NB4 (cell line): ENCODE measurements around the gene UGGT2.

Source experiments
- DNase-seq: peaks from one replicate; pipeline ENCODE4 v3.0.0; 2010; ENCODE audit warnings: low read depth
- H3K4me3 ChIP-seq: one replicate; pipeline ENCODE4 v1.5.1; 2011; ENCODE audit warnings: mild to moderate bottlenecking, low read depth, low read length, moderate library complexity
- CTCF ChIP-seq: IDR thresholded peaks from one replicate; pipeline ENCODE4 v1.5.1; 2012; ENCODE audit warnings: low read depth, low read length
- MAX ChIP-seq: IDR thresholded peaks from 2 replicates; pipeline ENCODE4 v1.6.1; 2011; ENCODE audit warnings: low read depth, low read length
- MYC ChIP-seq: IDR thresholded peaks from 2 replicates; pipeline ENCODE4 v1.6.1; 2011; ENCODE audit warnings: low read depth, low read length
- POLR2A ChIP-seq: IDR thresholded peaks from 2 replicates; pipeline ENCODE4 v1.6.1; 2011; ENCODE audit warnings: mild to moderate bottlenecking; ENCODE audit not compliant: insufficient read length; ENCODE audit errors: extremely low read depth

The UGGT2 gene

DNA sequence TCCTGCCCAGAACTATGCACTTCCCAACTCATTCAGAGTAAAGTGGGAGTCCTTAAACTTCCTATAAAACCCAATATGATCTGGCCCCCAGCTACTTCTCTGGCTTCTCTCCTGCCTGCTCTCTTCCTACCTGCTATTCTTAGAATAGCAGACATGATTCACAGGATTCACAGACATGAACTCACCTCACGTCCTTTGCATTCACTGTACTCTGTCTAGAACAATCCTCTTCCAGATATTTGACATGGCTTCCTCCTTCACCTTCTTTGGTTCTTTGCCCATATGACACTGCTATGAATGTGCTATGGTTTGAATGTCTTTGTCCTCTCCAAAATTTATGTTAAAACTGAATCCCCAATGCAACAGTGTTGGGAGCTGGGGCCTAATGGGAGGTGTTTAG lies 154.9 kb downstream of the UGGT2 start:
- H3K4me3 ChIP-seq, result no peak overlapping the region
- TF ChIP-seq MYC, result no peak
- no peak for TF ChIP-seq POLR2A
- no peak for TF ChIP-seq CTCF
- TF ChIP-seq MAX, result no peak
- no peak for DNase-seq

DNA sequence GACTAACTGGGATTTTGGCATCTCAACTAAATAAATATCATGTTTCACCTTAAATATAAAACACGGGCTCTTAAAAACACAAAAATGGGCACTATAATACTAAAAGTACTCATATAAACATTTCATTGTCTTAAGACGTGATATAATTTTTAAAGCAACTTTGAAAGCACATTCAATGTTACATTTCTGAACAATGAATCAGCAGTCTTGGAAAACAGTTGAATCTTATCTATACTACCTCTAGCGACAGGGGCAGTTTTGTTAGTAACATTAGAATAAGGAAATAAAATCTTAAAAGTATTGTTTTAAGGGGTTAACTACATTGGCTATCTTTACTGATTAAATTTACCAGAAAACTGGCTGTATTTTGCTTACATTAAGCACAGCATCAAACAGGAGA lies 156.9 kb downstream of the UGGT2 start:
- TF ChIP-seq MAX, result no peak
- TF ChIP-seq POLR2A, result no peak
- no peak for TF ChIP-seq CTCF
- TF ChIP-seq MYC, result no peak
- no peak overlapping the region for H3K4me3 ChIP-seq

DNA sequence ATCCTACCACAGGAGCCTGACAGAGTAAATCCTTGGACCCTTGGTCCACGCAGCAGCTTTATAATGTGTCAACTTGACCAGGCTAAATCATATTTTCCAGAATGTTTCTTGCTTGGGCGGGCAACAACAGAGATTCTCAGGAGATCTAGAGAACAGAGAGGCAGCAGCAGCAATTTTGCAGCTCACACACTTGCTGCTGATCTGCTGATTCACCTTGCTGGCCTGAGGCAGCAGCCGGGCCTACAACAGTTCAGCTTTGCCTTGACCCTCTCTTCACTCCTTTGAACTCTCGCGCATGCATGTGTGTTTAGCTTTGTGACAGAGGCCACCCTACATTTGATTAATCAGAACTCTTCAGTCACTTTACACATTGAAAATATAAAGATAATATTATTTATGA lies 159.3 kb downstream of the UGGT2 start:
- no peak for DNase-seq
- no peak overlapping the region for H3K4me3 ChIP-seq
- no peak for TF ChIP-seq MAX
- no peak for TF ChIP-seq POLR2A
- no peak for TF ChIP-seq MYC
- TF ChIP-seq CTCF, result no peak

More for the DNA sequence above, 156.9 kb downstream of the UGGT2 start:
- DNase-seq, result no peak

- no peak for TF ChIP-seq MYC
- no peak for DNase-seq
- no peak overlapping the region for H3K4me3 ChIP-seq
These were observed 171.1 kb downstream of the UGGT2 start for GRCh38 chr13:95882121-95882520.

DNA sequence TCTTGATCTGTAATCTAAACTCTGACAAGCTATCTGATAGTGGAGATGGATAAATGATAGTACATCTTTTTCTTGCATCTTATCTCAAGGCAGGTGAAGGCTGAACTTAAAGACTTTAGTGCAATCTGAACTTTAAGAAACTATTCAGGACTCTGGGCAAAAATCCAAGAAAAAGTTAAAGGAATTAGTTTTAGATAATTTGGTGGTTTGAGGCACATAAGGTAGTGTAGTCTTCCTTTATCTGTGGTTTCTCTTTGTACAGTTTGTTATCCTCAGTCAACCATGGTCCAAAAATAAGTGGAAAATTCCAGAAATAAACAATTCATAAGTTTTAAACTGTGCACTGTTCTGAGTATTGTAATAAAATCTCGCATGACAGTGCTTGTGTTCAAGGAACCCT lies 172.9 kb downstream of the UGGT2 start:
- no peak for TF ChIP-seq CTCF
- no peak for DNase-seq
- no peak overlapping the region for H3K4me3 ChIP-seq

GRCh38 chr13:95874286-95874685 lies 178.9 kb downstream of the UGGT2 start:
- no peak overlapping the region for H3K4me3 ChIP-seq

More at GRCh38 chr13:95874286-95874685, 178.9 kb downstream of the UGGT2 start:
- TF ChIP-seq POLR2A (no peak), MYC (no peak), MAX (no peak), CTCF (no peak)
- DNase-seq, result no peak
